Stimulated activated CD4-positive, alpha-beta T cell treated with anti-CD3 and anti-CD28 coated beads, Interleukin-12 subunit alpha, Interleukin-12 subunit beta, amount 100 ng/mL, for 4 hours (primary cell): Measurements from ENCODE around the gene POLR2M.

ENCODE experiments used
- DNase-seq: peaks from one replicate; pipeline ENCODE4 v3.0.0-alpha.2; 2020

The POLR2M gene

DNA sequence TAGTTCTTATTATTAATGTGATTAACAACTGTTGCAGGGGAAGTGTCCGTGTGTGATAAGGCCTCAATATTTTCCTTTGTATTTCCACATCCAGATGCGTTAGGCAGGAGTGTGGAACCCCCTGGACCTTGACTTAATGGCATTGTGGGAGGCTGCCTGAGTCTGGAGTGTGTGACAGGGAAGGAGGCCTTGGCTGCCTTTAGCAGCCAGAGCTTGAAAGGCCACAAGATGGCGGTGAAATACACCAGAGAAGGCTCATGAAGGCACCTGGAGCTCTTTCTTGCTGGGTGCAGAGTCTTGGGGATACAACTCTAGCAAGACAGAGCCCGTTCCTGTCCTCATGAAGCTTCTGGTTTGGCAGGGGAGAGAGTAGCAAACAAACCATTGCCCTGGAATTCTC lies 36.9 kb downstream of the POLR2M start:
- no peak for DNase-seq

DNA sequence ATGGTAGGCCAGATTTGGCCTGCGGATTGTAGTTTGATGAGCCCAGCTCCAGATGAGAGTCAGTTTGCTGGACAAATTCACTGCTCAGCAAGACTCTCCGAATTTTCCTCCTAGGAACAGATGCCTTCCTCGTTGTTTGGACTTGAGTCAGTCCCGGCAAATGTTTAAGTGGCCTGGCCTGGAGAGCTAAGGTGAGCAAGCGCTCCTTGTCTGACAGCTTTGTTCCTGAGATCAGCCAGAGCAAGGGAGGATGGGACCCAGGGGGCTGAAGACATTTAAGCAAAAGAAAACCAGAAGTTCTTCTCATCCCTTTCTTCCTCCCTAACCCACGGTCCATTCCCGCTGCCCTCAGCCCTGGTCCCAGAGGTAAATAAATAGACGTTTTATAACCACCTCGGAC lies 40.3 kb downstream of the POLR2M start:
- DNase-seq = no peak

DNA sequence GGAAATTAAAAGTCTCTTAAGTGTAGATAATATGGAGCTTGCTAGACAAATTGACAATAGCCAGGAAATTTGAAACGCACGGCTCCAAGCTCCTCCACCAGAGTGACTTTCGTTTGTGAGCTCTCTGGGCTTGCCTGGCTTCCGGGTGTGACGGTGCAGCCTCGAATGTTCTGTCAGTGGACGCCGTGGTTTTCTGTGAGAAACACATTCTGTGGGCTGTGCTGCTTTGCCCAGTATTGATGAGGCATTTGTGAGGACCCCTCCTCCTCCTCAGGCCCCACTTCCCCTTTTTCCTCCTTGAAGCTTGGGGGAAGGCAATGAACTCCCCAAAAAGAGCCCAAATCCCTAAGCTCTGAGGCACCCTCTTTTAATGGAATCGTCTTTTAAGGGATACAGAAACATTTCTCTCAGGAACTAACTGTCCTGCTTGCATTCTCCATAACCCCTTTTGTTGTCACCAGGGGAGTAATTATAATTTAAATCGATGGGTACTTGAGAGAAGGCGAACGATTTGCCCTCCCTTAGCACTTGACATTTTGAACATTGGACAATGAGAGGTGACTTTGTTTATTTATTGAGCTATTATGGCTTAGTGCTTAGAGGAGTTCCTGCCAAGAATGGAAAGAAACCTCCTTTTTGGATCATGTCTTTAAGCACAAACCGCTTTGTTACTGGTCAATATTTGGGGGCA lies 40.8 kb downstream of the POLR2M start:
- DNase-seq = peak; percentile 5

DNA sequence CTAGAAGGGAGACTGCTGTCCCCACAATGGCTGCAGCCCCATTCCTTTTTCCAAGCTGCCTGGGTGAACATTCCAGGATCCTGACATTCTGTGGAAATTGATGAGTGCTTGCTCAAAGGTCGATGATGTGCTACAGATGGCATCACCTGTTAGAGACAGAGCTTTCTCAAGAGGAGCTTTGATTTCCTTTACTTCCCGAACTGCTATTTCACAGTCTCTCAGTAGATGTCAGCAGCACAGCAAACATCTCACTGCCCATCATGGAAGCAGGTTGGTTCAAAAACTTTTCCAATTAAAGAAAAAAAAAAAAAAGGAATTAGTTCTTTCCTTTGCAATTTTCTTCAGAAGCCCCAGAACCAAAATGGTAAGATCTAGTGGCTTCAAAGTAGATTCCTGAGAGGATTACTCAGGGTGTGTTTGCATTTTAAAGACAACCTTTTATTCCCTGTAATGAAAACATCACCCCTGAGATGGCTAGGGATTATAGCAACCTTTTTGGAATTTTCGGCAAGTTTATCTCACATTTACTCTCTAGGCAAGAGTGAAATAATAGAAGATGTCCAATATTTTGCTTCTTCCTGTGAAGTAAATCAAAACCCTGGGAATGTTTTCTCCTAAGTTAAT lies 44.8 kb downstream of the POLR2M start:
- no peak for DNase-seq

DNA sequence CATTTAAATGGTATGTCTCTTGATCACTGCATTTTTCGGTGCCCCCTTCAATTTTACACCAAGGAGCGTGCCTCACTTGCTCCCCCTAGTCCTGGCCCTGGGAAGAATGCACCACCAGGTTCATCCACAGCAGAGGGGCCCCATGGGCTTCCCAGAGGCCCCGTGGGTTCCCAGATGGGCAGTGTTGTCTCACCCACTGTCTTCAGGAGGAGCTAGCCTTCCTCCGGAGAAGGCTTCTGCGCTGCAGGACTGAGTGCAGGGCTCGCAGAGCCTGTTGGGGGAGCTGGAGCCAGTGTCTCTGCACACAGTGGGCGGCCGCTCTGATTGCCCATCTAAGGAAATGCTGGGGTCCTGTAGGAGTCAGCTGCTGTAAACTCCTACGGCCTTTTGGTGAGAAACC lies 45.9 kb downstream of the POLR2M start:
- no peak for DNase-seq

DNA sequence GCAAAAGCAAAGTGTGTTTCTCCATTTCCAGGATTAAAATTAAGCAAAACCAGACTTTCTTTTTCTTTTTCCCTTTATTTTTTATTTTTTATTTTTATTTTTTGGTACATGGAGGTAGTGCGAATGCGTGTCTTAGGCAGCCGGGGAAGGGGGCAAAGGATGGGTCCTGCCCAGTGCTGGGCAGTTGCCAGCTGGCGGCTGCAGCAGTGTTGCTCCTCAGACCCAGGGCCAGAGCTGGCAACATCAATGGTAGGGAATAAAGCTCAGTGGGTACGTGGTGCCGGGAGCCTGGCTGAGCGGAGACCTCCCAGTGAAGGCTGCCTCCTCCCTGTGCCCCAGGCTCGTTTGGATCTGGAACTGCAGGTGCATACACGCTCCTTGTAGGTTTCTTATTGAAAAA lies 46.3 kb downstream of the POLR2M start:
- no peak for DNase-seq

DNA sequence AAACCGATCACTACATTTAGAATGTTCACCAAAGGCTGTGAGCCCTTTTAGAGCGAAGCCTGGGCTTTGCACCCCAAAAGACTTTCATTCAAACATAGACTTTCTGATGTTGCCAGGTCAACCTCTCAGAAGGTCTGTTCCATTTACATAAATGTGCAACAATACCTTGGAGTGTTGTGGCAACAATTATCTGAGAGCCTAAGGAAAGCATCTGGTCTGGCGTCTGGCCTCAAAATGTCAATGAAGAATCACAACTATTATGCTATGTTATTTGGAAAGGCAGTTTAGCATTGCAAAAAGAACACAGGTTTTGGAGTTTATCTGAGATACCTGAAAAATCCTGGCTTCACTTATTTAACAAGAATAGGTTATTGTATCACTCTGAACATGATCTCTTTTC lies 50.0 kb downstream of the POLR2M start:
- no peak for DNase-seq

DNA sequence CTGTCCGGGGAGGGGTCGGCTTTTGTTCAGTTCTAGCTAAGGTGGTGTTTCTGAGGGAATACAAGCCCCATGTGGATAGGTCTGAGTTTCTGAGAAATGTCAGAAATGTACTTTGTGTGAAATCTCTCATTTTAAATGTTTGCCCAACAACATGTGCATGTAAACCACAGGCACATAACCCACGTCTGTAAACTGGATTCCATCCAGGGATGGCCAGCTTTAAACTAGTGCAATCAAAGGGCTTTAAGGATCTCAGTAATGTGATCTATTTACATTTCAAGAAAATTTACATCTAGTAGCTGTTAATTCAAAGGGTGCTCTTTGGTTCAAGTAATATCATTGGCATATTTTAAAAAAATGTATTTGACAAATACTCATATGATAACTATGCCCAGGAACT lies 52.0 kb downstream of the POLR2M start:
- DNase-seq = no peak

DNA sequence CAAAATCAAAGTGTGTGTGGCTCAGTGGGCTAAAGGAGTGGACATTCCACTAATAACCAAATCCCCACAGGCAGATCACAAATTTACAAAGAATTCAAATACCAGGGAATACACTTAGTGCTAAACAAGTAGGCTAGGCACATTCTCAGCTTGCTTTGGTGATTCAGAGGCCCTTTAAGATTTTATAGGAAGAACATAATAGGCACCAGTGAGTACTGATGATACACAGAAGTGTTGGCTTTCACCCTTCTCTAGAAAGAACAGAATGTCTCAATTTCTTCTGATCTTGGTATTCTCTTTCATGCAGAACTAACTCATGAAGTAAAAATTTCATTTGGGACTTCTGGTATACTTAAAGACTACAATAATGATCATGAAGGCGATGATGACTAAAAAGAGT lies 55.0 kb downstream of the POLR2M start:
- no peak for DNase-seq

DNA sequence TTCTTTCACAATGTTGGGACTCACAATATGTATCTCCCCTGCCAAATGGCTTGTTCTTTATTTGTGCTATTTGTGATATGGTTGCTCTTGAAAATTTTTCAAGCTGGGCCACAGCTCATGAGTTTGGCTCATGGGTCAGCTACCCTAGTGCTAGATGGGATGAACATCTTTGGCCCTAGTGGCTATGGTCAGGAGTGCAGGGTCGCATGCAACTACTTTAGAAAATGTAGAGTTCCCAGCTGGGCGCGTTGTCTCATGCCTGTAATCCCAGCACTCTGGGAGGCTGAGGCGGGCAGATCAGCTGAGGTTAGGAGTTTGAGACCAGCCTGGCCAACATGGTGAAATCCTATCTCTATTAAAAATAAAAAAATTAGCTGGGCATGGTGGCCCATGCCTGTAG lies 55.8 kb downstream of the POLR2M start:
- no peak for DNase-seq

DNA sequence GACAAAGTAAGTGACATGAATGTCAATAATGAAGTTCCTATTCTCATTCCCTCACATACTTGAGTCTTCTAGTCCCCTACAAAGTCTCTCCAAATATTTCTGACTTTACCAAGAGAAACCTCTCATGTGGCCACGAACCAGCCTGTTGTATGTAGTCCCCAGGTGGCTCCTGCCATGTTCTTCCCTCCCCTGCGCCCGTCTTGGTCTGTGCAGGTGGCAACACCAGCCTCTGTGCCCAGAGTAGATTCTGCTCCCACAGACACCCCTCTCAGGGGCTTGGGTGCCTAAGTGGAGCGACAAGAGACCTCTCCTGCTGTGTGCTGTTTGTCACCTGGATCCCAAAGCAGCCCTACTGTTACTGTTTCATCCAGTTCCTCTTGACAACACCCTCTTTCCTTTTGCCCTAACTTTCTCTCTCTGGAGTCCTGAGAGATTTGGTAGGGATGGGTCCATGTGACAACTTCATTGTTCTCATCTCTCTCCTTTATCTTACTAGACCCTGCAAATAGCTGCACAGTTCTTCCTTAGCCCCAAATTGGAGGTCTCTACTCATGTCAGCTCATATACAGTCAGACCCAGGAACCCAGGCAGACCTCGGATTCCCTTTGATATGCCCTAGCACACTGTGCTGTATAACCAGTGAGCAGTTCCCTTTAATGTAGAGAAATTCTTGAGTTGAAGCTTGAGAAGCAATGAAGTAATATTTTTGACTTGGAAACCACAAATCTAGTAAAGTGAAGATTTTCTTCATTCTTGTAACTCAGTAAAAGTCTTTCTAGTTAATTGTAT lies 56.9 kb downstream of the POLR2M start:
- no peak for DNase-seq
